ENCODE data around the gene MACROD2. TPM values are rescaled to one million over a fixed set of nuclear protein-coding genes. Genes with fewer than 3 reads are reported as not detected.

Gene MACROD2
- total RNA-seq, 4 donors from 2014 or later: 8.7 to 17.8 (median 10.8) TPM

GRCh38 chr20:15030826-15031225, 1035.5 kb downstream of the MACROD2 start:
- Histone ChIP-seq H3K27ac (no peak overlapping the region), H3K4me1 (no peaks in the 10 kb centered on the region), H3K27me3 (no peaks in the 10 kb centered on the region), H3K36me3 (no peaks in the 10 kb centered on the region), H3K9me3 (no peaks in the 10 kb centered on the region), H3K4me3 (replicated peaks in 1 of 3) (no peak overlapping the region)
- WGBS, 2 donors: 92 to 95% methylated on average over 14 of the region's 14 CpGs
- intact Hi-C loops (cut with DNase I): no loop called here
- TF ChIP-seq CTCF (IDR thresholded peaks at IDR 0.05) (no peak), POLR2A (IDR thresholded peaks at IDR 0.05) (no peak)
- DNase-seq: no peak

- intact Hi-C loops (cut with DNase I): no loop called here
- DNase-seq: no peak
- no peak for TF ChIP-seq CTCF (IDR thresholded peaks at IDR 0.05)
- TF ChIP-seq POLR2A (IDR thresholded peaks at IDR 0.05): no peak
- H3K27ac ChIP-seq: no peak overlapping the region
- H3K4me3 ChIP-seq (replicated peaks in 1 of 3): no peak overlapping the region
- 89 to 94% methylated on average over 12 to 28 of the region's 32 CpGs for WGBS, 2 donors
- no peaks in the 10 kb centered on the region for H3K9me3 ChIP-seq
- H3K36me3 ChIP-seq: no peaks in the 10 kb centered on the region
- H3K4me1 ChIP-seq: no peaks in the 10 kb centered on the region
- no peaks in the 10 kb centered on the region for H3K27me3 ChIP-seq
These were observed 1036.4 kb downstream of the MACROD2 start for GRCh38 chr20:15031546-15032351.

GRCh38 chr20:15032352-15032622, 1037.0 kb downstream of the MACROD2 start:
- no peak overlapping the region for H3K27ac ChIP-seq
- intact Hi-C loops (cut with DNase I): no loop called here
- H3K4me1 ChIP-seq: no peaks in the 10 kb centered on the region
- 96% methylated on average over 7 to 11 of the region's 11 CpGs for WGBS, 2 donors
- no peaks in the 10 kb centered on the region for H3K9me3 ChIP-seq
- H3K4me3 ChIP-seq (replicated peaks in 1 of 3): no peak overlapping the region
- DNase-seq: no peak
- no peaks in the 10 kb centered on the region for H3K36me3 ChIP-seq
- TF ChIP-seq CTCF (IDR thresholded peaks at IDR 0.05) (no peak), POLR2A (IDR thresholded peaks at IDR 0.05) (no peak)
- no peaks in the 10 kb centered on the region for H3K27me3 ChIP-seq

GRCh38 chr20:15033269-15033668, 1038.0 kb downstream of the MACROD2 start:
- no peak overlapping the region for H3K4me3 ChIP-seq (replicated peaks in 1 of 3)
- H3K4me1 ChIP-seq: no peaks in the 10 kb centered on the region
- intact Hi-C loops (cut with DNase I): no loop called here
- no peaks in the 10 kb centered on the region for H3K27me3 ChIP-seq
- H3K9me3 ChIP-seq: no peaks in the 10 kb centered on the region
- no peak overlapping the region for H3K27ac ChIP-seq
- TF ChIP-seq POLR2A (IDR thresholded peaks at IDR 0.05): no peak
- no peak for DNase-seq
- WGBS, 2 donors: 71 to 78% methylated on average over 4 of the region's 4 CpGs
- no peaks in the 10 kb centered on the region for H3K36me3 ChIP-seq

GRCh38 chr20:15033891-15034290, 1038.6 kb downstream of the MACROD2 start:
- DNase-seq: no peak
- intact Hi-C loops (cut with DNase I): no loop called here
- WGBS, 2 donors: 64 to 71% methylated on average over 8 of the region's 8 CpGs
- TF ChIP-seq POLR2A (IDR thresholded peaks at IDR 0.05) (no peak), CTCF (IDR thresholded peaks at IDR 0.05) (no peak)
- no peaks in the 10 kb centered on the region for H3K4me1 ChIP-seq
- H3K9me3 ChIP-seq: no peaks in the 10 kb centered on the region
- no peak overlapping the region for H3K27ac ChIP-seq
- H3K36me3 ChIP-seq: no peaks in the 10 kb centered on the region
- no peaks in the 10 kb centered on the region for H3K27me3 ChIP-seq
- H3K4me3 ChIP-seq (replicated peaks in 1 of 3): no peak overlapping the region
